Subcutaneous adipose tissue (tissue), 4 donors: ENCODE data around the gene CRNKL1. TPM values are rescaled to one million over a fixed set of nuclear protein-coding genes. Genes with fewer than 3 reads are reported as not detected.

Source experiments
- CTCF ChIP-seq: fragments of 450-650 bp; IDR thresholded peaks from one replicate; pipeline ENCODE4 v1.5.1; 2016; ENCODE audit warnings: low read depth, mild to moderate bottlenecking, control low read depth, antibody characterized with exemption, moderate library complexity
- total RNA-seq, 4 donors: library from RNA; depleted of rRNA; stranded (reverse); fragments of >200 nt; gene quantifications; one replicate each; pipeline ENCODE4 v1.1.0, GENCODE V29; 2016

CRNKL1 gene
- total RNA-seq, 4 donors from 2014 or later = 20.2 to 38.6 (median 23.5) TPM

GRCh38 chr20:19990850-19991249, 61.4 kb downstream of the CRNKL1 start:
- TF ChIP-seq CTCF = no peak

GRCh38 chr20:19987046-19987445, 65.2 kb downstream of the CRNKL1 start:
- no peak for TF ChIP-seq CTCF

- no peak for TF ChIP-seq CTCF
Observed at GRCh38 chr20:19986419-19986818, 65.8 kb downstream of the CRNKL1 start.

Other genes starting within 250 kb of the CRNKL1 start
- gene NAA20, start 35.1 kb downstream of the CRNKL1 start, total RNA-seq = 10 to 100 TPM; 25.4 to 46.7 (median 42.2) TPM
- gene CFAP61, start 66 bp upstream of the CRNKL1 start, total RNA-seq = 1 to 10 TPM in 2 of 4 donors, under 1 TPM in 2; 0.68 to 3.7 (median 1.4) TPM